GM19023 (cell line): ENCODE data around the gene ZNF599.

Source experiments
- ATAC-seq: cut with Tn5 transposase; IDR thresholded peaks from one replicate; pipeline ENCODE4 v1.9.1; 2021; ENCODE audit warnings: mild to moderate bottlenecking, moderate library complexity; ENCODE audit not compliant: unreplicated experiment

Gene ZNF599

DNA sequence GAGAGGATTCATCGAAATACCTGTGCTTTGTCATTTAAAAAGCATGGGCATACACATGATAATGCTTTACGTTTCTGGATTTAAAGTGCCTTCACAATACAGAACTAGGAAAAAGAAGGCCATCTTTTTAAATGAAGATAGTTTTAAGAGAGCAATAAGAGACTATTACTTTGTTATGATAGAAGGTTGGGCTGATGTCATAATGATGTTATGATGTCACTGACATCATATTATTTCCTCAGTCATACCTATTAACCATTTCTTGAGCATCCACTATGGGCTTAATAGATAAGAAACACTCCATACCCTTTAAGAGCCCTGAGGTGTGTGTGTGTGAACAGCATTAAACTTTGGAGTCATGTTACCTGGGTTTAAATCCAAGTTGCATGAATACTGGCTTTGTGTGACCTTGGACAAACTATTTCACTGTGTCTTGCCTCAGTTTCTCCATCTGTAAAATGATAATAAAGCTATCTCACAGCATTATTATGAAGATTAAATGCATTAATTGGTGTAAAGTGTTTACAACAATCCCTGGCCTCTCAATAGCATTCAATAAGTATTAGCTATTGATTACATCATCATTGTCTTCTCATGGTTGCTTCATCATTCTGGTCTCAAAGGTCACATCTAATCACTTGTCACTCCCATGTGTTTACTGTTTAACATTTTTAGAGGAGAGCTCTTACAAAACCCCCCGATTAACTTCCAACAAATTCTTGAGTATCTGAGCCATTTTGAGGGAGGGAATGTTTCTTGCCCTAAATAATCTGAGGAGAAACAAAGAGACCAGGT is 27.9 kb downstream of the ZNF599 start:
- no peak for ATAC-seq

- no peak for ATAC-seq
Measured at GRCh38 chr19:34734537-34735103, 38.4 kb downstream of the ZNF599 start.

GRCh38 chr19:34733746-34734536 is 39.1 kb downstream of the ZNF599 start, which contains the start of gene ZNF181:
Gene ZNF181, plus strand, starts transcription at chr19:34734243. Its CDS starts 795 bp downstream, at chr19:34735038.
- ATAC-seq = peak; percentile 81

DNA sequence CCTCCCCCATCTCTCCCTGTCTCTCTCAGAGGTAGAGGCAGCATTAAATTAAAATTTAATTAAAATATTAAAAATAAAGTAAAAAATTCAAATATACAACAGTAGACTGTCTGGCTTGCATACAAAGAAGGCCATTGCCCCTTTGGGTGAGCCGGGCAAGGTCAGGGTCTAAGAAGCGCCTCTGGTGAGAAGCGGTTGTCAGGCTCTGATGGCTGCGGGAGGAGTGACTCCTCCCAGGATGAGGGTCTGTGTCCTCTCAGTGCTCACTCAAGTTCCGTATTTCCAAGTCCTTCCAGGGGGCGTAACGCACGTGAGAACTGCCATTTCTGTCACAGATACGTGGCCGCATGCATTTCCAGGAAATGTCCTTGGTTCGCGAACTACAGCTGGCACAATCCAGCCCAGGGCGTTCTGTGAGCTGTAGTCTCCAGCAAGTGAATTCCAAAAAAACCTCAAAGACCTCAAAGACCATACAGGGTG is 39.7 kb downstream of the ZNF599 start:
- ATAC-seq = peak; percentile 2

GRCh38 chr19:34732612-34733211 is 40.3 kb downstream of the ZNF599 start:
- no peak for ATAC-seq

DNA sequence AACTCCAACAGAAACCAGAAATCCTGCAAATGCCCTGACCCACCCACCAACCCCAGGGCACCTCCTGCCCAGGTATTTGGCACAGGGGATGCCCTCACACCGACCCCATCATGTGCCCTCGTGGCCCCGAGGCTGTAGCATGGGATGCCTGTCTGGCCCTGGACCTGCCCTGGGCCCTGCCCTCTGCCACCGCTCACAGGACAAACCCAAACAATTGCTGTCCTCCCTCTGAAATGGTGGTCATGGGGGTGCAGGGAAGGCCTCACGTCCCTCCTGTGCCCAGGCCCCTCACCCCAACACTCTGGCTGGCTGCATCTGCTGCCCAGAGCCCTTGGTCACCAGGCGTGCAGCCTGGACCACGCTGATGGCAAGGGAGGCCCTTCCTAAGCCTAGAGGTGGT is 41.1 kb downstream of the ZNF599 start:
- ATAC-seq = no peak

GRCh38 chr19:34731019-34731829 is 41.8 kb downstream of the ZNF599 start:
- no peak for ATAC-seq

- no peak for ATAC-seq
Measured at GRCh38 chr19:34725400-34725799, 47.6 kb downstream of the ZNF599 start.

DNA sequence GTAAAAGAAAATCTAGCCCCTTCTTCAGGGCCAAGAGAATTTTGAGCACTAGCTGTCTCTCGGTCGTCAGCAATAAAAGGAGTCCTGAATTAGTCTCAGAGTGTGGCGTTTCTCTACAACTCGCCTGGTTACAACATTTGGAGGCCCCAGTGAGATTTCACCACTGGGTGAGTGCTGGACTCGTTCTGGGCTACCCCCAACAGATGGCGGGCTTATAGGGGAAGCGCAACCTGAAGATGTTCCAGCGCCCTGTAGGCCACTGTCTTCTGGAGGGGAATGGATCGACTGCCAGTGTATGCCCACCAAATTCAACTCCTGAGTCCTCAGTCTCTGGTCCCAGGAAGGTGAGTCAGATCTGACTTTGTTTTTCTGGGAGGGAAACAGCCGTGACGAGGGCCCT is 50.7 kb downstream of the ZNF599 start:
- no peak for ATAC-seq

GRCh38 chr19:34715357-34715756 is 57.7 kb downstream of the ZNF599 start:
- ATAC-seq = no peak

- no peak for ATAC-seq
Measured at GRCh38 chr19:34713262-34713637, 59.8 kb downstream of the ZNF599 start.

- no peak for ATAC-seq
Measured at GRCh38 chr19:34712395-34713261, 60.4 kb downstream of the ZNF599 start.

- ATAC-seq = no peak
Measured at GRCh38 chr19:34711890-34712289, 61.1 kb downstream of the ZNF599 start.
